Breast epithelium (tissue), 4 donors: ENCODE results near the gene GRIK3. TPM values are rescaled to one million over a fixed set of nuclear protein-coding genes. Genes with fewer than 3 reads are reported as not detected.
A peak's percentile ranks its signal among the peaks of the same experiment; 100 is the strongest.

Experiments used
- DNase-seq, 2 donors: peaks; one replicate each; pipeline ENCODE4 v3.0.0-alpha.2; 2019; ENCODE audit warnings: low spot score in 2 of 2
- H3K27ac ChIP-seq, 2 donors: fragments of 200-600 bp; sonication (generic) in 1 of 2; one replicate each; pipeline ENCODE4 v1.5.1; 2016 to 2019; ENCODE audit warnings: mild to moderate bottlenecking in 1 of 2
- H3K27me3 ChIP-seq, 2 donors: fragments of 200-600 bp; sonication (generic) in 1 of 2; one replicate each; pipeline versions ENCODE4 v1.5.1 to v1.6.0; 2017 to 2019; ENCODE audit warnings: control low read depth in 1 of 2, mild to moderate bottlenecking in 1 of 2
- H3K36me3 ChIP-seq: fragments of 200-600 bp; one replicate; pipeline ENCODE4 v1.5.1; 2019
- H3K4me1 ChIP-seq, 2 donors: fragments of 200-600 bp; sonication (generic); one replicate each; pipeline ENCODE4 v1.5.1; 2016 to 2019; ENCODE audit warnings: control low read depth in 1 of 2
- H3K4me3 ChIP-seq, 3 donors: fragments of 200-600 bp; sonication (generic); 1 replicate in 2 of 3; 2 replicates in 1 of 3; pipeline ENCODE4 v1.5.1; 2016 to 2019; ENCODE audit warnings: mild to moderate bottlenecking in 3 of 3, moderate library complexity in 2 of 3
- H3K9me3 ChIP-seq, 2 donors: fragments of 200-600 bp; sonication (generic) in 1 of 2; one replicate each; pipeline ENCODE4 v1.5.1; 2016 to 2019; ENCODE audit warnings: control low read depth in 1 of 2
- CTCF ChIP-seq, 3 donors: fragments of 450-650 bp; IDR thresholded peaks; one replicate each; pipeline ENCODE4 v1.5.1; 2016 to 2017; ENCODE audit warnings: antibody characterized with exemption in 3 of 3, mild to moderate bottlenecking in 3 of 3, moderate library complexity in 3 of 3
- POLR2A ChIP-seq: fragments of 450-650 bp; IDR thresholded peaks from one replicate; pipeline ENCODE4 v1.6.1; 2016; ENCODE audit warnings: antibody characterized with exemption, mild to moderate bottlenecking, moderate library complexity
- POLR2AphosphoS5 ChIP-seq, 3 donors: sonication (generic); formaldehyde crosslinking; IDR thresholded peaks; one replicate each; pipeline ENCODE4 v1.6.1; 2017; ENCODE audit warnings: antibody characterized with exemption in 3 of 3
- intact Hi-C: fragments of 100-400 bp; cut with DNase I; formaldehyde crosslinking; loops from one replicate; pipeline ENCODE4 v1.15.1; 2023; ENCODE audit warnings: low total_unique reads
- total RNA-seq, 3 donors: library from RNA; depleted of rRNA; stranded (reverse); fragments of >200 nt; gene quantifications; one replicate each; pipeline ENCODE4 v1.1.0, GENCODE V29; 2016

The GRIK3 gene
- total RNA-seq, 3 donors from 2014 or later = under 0.01 to 10.0 (median 4.6) TPM

GRCh38 chr1:36934061-36934460, 100.3 kb downstream of the GRIK3 start:
- intact Hi-C loops = no loop called here
- peaks cover 0 to 8% of the 10 kb centered on the region in 2 donors for H3K27me3 ChIP-seq
- no peak for DNase-seq
- TF ChIP-seq CTCF (IDR thresholded peaks at IDR 0.05) (no peak), POLR2A (no peak), POLR2AphosphoS5 (IDR thresholded peaks at IDR 0.05) (no peak)
- H3K27ac ChIP-seq = no peak overlapping the region
- no peak overlapping the region for H3K4me3 ChIP-seq
- no peaks in the 10 kb centered on the region for H3K36me3 ChIP-seq
- no peaks in the 10 kb centered on the region for H3K9me3 ChIP-seq
- no peaks in the 10 kb centered on the region for H3K4me1 ChIP-seq

- no peak for DNase-seq
- no peaks in the 10 kb centered on the region for H3K4me1 ChIP-seq
- no peaks in the 10 kb centered on the region for H3K36me3 ChIP-seq
- H3K9me3 ChIP-seq = no peaks in the 10 kb centered on the region
- TF ChIP-seq POLR2AphosphoS5 (IDR thresholded peaks at IDR 0.05) (no peak), CTCF (IDR thresholded peaks at IDR 0.05) (no peak), POLR2A (no peak)
- intact Hi-C loops = no loop called here
- no peaks in the 10 kb centered on the region for H3K27me3 ChIP-seq
- H3K27ac ChIP-seq = no peak overlapping the region
- no peak overlapping the region for H3K4me3 ChIP-seq
Observed at GRCh38 chr1:36927826-36928225, 106.5 kb downstream of the GRIK3 start.

- TF ChIP-seq POLR2AphosphoS5 (IDR thresholded peaks at IDR 0.05) (no peak), CTCF (IDR thresholded peaks at IDR 0.05) (no peak), POLR2A (no peak)
- Histone ChIP-seq H3K4me3 (no peak overlapping the region), H3K4me1 (no peaks in the 10 kb centered on the region), H3K27ac (no peak overlapping the region), H3K36me3 (no peaks in the 10 kb centered on the region), H3K9me3 (no peaks in the 10 kb centered on the region), H3K27me3 (no peaks in the 10 kb centered on the region)
- no peak for DNase-seq
- intact Hi-C loops = no loop called here
Observed at GRCh38 chr1:36925251-36925650, 109.1 kb downstream of the GRIK3 start.

- intact Hi-C loops = no loop called here
- no peak overlapping the region for H3K4me3 ChIP-seq
- H3K27me3 ChIP-seq = no peaks in the 10 kb centered on the region
- H3K27ac ChIP-seq = no peak overlapping the region
- peak in 1 of 2 donors; percentile 57 for DNase-seq
- no peaks in the 10 kb centered on the region for H3K9me3 ChIP-seq
- H3K4me1 ChIP-seq = no peaks in the 10 kb centered on the region
- TF ChIP-seq CTCF (IDR thresholded peaks at IDR 0.05) (no peak), POLR2A (no peak), POLR2AphosphoS5 (IDR thresholded peaks at IDR 0.05) (no peak)
- H3K36me3 ChIP-seq = no peaks in the 10 kb centered on the region
Observed at GRCh38 chr1:36924282-36924811, 110.0 kb downstream of the GRIK3 start.

GRCh38 chr1:36922593-36923426, 111.5 kb downstream of the GRIK3 start:
- TF ChIP-seq CTCF (IDR thresholded peaks at IDR 0.05) (no peak), POLR2AphosphoS5 (IDR thresholded peaks at IDR 0.05) (no peak), POLR2A (no peak)
- no peak for DNase-seq
- Histone ChIP-seq H3K36me3 (no peaks in the 10 kb centered on the region), H3K9me3 (no peaks in the 10 kb centered on the region), H3K27me3 (no peaks in the 10 kb centered on the region), H3K4me1 (no peaks in the 10 kb centered on the region), H3K4me3 (no peak overlapping the region), H3K27ac (no peak overlapping the region)
- intact Hi-C loops = no loop called here
